HG03135 (cell line): Measurements from ENCODE around the gene DACH1.

ENCODE experiments used
- ATAC-seq: cut with Tn5 transposase; IDR thresholded peaks from one replicate; pipeline ENCODE4 v1.9.1; 2021; ENCODE audit warnings: mild to moderate bottlenecking, moderate library complexity; ENCODE audit not compliant: unreplicated experiment

DACH1 gene

DNA sequence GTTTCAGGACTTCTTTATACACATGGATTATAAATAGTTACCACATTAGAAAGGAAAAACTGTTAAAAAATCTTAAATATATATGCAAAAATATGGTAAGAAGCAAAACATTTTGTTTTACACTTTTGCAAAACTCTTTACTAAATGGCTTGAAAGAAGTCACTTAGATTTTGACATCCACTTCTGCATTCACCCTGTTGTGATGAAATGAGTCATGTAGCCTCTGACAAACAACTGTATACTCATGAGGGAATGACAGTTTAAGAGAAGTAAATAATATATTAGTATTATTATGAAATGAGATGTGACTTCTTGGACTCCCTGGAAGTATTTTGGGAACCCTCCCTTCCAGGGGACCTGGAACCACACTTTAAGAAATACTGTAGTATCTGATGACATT, 275.6 kb downstream of the DACH1 start:
- no peak for ATAC-seq

DNA sequence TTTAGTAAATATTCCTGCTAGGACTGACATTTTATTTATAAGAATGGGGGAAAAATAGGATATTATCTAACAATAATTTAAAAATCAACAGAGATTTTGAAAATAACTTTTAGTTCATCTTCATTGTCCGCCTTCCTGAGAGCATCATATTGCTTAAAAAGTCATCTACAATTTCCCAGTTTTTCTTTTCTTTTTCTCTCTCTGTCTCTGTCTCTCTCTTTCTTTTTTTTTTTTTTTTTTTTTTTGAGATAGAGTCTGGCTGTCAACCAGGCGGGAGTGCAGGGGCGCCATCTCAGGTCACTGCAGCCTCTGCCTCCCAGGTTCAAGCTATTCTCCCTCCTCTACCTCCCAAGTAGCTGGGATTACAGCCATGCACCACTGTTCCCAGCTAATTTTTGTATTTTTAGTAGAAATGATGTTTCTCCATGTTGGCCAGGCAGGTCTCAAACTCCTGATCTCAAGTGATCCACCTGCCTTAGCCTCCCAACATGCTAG, 276.3 kb downstream of the DACH1 start:
- no peak for ATAC-seq

DNA sequence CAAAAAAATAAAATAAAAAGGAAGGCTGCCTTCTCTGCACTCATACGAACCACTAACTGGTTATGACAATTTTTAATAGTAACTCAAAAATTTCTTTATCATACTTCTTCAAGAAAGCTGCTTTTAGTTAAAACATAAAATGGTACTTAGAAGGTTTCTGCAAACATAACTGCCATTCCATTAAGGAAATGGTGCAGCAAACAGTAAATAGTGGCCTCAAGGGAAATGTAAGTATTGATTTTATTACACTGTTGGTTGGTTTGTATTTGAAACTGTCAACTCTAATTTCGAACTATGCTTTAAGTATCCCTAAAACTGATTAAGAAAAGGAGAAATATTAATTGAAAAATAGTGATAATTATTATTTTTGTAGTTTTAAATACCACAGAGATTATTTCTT, 278.0 kb downstream of the DACH1 start:
- ATAC-seq, result no peak

DNA sequence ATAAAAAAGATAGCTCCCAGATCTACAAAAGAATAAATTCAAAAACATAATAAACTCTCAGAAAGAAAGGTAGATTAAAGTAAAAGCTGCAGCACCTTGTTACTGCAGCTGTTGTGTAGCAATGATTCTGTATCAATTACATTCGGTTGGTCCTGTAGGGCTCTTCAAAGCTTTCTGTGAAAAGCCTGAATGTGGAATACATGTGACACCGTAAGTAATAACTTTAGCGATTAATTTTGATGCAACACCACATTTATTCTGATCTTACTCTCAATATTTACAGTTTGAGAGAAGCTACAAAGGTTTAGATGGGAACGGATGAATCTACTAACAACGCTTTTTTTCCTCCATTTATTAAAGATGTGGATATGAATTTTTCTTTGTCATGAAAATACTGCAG, 279.2 kb downstream of the DACH1 start:
- ATAC-seq, result no peak

DNA sequence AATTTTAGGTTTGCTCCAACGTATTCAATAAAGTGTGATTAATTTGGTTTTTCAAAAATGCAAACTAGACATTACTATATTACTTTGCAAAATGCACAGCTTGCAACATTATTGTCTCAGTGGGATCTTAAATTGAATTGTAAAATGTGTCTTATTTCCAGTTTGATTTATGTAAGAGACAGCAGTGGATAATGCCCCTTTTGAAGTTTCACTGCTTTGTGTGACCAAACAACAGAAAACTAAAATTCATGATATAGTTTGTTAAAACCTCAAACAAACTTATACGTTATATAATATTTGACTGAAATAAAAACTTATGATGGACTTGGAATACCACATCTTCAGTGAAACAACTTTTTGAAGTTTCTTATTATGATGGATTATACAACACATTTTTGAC, 279.8 kb downstream of the DACH1 start:
- no peak for ATAC-seq

DNA sequence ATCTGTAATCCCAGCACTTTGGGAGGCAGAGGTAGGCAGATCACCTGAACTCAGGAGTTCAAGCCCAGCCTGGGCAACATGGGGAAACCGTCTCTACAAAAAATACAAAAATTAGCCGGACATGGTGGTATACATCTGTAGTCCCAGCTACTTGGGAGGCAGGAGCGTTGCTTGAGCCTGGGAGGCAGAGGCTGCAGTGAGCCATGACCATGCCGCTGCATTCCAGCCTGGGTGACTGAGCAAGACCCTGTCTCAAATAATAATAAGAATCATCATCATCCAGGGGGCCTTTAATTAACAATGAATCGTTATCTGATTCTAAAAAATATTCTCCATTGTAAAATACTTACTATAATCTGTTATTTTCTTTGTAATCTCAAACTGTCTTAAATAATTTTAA, 283.4 kb downstream of the DACH1 start:
- ATAC-seq, result no peak

DNA sequence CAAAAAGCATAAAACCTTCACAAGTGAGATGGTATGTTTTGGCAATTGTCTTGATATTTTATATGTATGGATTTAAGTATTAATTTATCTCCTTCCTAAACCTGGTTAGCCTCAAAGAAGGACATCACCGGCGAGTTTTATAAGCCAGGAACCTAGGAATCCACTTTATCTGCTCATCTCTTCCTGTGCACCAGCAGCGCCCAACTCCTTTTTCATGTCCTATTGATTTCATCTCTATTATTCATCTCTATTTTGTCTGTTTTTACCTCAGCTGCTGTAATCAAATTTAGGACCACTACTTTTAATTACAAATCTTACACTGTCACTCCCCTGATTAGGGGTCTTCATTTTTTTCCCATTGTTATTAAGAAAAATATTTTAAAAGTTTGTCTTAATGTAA, 286.4 kb downstream of the DACH1 start:
- no peak for ATAC-seq

DNA sequence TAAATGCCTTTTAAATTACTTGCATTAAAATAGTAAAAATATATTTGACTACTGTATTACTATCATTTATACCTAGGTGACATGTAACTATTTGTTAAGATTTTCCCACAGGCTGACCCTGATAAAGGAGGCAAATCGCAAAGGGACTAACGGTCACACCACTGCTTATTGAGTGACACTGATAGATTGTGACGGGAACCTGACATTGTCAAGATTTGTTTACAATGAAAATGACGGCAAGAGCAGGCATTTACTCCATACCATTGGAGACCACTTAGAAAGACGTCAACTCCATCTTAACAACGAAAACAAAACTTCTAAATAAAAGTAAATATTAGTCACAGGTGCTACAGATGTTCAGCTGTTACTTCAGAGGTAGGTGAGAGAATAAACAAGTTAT, 289.0 kb downstream of the DACH1 start:
- ATAC-seq, result no peak

DNA sequence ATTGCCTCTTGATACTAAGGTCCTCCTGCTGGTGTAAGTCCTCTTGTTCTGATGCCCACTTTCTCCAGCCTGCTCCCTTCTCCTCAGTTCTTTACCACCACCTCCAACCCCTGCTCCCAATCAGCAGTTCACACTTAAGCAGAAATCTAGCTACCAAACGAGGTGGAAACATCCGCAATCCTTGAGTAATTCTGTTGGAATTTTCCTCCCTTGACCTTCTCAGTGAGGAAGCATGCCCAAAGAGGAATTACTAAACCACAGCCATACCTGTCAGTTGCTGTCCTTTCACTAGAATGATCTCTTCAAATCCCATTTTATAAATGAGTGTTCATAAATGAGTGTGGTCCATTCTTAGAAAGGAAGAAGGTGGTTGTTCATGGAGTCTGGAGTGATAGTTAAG, 289.9 kb downstream of the DACH1 start:
- no peak for ATAC-seq

DNA sequence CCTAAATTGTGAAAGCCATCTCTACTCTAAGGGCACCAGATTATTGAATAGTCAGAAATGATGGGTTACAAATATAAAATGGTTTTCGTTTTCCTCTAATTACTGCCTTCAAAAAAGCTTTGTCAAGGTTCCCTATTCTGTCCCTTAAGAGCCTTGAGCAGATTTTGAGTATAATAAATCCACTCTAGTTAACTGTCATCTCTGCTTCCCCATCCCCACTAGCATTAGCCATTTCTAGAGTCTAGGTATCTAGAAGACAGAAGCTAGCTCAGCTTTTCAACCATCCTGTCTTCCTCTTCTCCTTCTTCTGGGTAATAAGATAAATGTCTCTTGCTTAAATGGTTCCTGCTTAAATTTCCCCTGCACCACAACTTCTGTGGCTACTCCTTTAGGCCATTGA, 290.4 kb downstream of the DACH1 start:
- no peak for ATAC-seq

DNA sequence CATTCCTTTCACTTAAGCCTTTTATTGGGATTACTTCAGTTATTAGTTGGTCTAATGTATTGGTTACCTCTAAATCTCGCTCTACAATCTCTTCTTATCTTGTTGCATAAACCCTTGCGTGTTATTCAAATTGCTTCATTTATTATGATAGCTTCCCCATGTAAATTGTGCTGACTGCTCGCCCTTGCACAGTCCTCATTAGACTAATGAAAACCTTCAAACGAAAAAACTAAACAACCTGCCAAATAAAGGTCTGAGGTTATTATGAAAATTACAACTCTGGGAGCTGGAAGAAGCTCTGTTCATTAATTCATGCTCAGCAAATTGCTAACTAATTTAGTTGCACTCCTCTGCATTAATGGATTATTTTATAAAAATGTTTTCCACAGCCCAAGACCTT, 320.1 kb downstream of the DACH1 start:
- no peak for ATAC-seq

DNA sequence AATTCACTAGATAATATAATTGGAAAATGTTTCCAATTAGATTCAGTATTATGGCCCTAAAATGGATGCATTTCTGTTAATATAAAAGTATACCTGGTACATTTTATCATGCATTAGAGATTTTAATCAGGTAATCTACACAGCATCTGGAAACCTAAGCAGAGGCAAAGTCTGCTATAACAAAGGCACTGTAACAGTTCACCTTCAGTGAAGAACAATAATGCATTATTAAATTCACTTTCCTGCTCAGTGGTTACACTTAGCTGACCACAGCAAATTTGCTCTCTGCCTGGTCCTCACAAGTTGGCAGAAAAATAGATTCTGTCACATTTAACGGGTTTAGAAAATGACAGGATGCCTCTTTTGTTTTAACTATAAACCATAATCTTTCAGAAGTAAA, 326.9 kb downstream of the DACH1 start:
- no peak for ATAC-seq

DNA sequence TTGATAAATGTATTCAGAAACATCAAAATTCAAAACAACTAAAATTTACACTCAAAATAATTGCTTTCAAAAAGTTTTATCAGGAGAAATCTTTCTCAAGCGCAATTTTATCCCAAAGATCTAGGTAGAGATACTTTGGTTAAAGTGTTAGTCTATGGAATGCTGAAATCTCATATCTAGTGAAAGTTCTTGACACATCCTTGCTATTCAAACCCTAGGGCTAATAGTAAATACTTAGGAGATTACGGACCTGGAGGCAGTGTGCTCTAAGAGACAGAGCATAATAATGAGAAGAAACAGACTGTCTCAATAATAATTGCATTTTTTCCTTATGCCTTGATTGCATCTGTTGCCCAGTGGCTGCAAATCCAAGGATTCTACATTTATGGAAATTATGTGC, 330.8 kb downstream of the DACH1 start:
- no peak for ATAC-seq

DNA sequence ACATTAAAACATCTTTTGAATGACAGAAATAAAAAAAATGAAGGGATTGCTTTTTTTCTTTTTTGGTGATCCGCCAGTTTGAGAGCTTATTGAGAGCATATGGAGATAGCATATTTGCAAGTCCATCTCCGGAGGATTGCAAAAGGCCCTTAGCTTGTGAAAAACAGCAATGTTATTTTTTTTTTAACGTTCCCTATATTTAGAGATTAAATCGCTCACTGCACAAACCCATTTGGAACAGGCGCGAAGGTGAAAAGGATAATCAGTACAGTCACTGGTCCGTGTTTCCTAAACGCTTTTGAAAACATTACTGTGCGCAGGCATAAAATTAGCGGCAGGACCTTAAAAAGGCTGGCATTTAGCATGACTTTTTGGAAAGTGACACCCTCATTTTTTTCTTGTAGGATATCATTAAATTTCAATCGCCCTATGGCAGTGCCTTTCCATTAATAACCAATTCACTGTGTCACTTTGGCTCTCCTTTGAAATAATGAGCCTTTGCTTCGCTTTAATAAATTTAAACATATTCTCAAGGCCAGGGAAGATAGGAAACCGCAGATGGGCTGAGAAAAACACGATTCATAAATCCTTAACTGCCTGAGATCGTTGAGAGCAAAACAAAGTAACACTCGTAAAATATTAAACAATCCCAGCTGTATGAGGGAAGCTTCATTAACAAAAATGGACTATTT, 342.2 kb downstream of the DACH1 start:
- no peak for ATAC-seq

DNA sequence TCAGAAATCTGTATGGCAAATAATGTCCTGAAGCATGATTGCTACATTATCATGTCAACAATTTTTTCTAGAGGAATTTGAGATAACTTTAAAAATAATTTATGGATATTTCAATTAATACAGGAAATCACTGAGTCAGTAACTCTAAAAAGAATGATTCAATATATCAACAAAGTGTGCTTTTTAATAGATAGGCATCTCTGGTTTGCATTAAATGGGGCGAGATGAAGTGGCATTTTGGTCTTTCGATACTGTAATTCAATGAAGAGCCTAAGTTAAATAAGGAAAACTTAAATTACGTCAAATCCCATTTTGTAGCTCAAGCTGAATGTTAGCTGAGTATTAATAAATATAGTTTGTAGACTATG, 342.8 kb downstream of the DACH1 start:
- no peak for ATAC-seq

DNA sequence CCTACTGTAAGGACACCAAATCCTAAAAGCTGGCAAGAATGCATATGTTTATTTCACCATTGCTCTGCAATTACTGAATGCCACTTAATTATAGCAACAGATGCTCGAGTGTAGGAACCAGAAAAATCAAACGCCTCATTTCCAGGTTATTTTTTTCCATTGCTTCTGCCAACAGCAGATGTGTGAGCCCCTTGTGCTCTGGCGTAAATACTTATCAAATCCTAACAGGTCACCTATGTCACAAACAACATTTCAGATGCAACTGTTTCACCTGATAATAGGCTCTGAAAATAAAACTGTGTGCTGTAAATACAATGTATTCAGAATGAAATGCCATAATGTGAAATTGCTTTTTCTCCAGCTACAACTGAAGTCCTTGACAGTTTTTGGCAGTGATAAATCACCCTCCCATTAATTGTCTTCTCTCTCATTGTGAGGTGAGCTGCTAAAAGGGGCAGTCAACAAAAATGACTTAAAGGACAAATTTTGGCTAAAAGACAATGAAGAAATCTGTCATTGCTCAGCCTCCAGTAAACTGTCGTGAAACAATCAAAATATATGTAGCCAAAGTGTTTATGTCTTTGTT, 344.0 kb downstream of the DACH1 start:
- ATAC-seq, result no peak

DNA sequence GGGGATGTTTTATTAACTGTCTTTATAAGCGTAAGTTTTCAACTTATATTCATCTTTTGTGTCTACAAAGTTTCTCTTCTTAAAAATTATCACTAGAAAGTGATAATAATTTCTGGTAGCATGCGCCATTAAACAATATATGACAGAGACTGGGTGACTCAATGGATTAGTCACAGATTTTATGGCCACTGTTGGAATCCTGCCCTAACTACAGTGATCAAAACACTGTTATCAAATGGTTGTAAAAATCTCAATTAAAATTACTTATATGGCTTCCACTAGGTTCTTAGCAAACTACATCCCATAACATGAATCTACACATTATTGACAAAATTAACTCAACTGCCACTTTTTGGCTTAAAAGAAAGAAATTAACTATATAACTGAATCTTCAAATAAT, 350.0 kb downstream of the DACH1 start:
- ATAC-seq, result no peak

DNA sequence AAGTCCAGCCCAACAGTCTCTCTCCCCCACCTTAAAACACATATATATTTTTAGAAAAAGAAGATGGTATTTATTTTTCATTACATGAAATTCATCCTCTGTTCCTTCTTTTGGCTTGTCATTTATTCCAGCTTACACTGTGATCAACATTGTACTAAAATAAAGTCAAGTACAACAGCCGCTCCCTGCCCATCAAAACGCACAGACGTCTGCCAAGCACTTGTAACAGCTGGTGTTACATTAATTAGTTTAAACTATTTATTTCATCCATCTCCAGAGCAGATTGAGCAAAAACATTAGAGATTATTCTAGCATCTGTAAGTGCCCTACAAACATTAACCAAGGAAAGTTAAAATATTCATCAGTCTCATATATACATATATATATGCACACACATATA, 350.5 kb downstream of the DACH1 start:
- ATAC-seq, result no peak

DNA sequence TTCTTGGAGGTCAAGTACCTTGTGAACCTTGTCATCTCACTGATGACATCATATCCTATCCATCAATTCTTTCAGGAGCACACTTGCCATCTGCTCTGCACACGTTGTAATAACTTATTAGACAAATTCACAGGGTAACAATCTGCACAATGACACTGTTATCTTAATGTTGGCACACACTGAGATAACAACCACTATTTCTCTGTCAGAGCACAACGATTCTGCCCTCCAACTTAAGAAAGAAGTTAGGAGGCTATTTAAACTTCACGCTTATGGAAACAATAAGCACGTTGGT, 351.3 kb downstream of the DACH1 start:
- no peak for ATAC-seq

DNA sequence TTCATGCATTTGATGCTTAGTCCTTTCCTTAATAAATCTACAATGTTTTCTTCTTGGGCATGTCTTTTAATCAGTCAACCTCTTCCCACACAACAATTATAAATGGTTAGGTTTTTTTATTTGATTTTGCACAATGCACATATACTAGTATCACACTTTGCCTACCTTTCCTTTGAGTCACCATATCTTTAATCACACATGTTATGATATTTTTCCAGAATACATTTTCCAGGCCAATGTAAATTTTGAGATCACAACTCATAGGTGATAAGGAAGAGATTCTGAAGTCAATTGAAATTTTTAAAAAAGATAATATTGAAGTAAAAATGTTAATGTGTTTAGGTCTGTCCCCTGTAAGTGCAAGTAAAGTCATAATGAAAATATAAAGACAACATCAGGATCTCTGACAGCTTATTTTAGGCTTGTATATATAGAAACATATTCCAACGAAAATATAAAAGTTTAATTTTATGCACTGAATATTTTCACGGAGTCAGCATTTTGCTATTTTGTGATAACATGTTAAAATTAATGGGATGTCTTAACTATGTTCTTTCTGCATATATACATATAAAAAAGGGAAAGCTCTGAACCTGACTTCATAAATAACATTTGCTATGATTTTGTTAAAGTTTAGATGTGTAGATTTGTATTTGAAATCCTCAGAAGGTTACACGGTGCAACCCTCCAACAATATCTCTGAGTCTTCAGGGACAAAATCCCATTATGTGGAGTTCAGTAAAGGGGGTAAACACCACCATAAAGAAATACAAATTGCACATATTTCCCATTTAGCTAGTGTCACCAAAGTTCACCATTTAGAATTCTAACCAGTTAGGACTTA, 351.9 kb downstream of the DACH1 start:
- no peak for ATAC-seq

DNA sequence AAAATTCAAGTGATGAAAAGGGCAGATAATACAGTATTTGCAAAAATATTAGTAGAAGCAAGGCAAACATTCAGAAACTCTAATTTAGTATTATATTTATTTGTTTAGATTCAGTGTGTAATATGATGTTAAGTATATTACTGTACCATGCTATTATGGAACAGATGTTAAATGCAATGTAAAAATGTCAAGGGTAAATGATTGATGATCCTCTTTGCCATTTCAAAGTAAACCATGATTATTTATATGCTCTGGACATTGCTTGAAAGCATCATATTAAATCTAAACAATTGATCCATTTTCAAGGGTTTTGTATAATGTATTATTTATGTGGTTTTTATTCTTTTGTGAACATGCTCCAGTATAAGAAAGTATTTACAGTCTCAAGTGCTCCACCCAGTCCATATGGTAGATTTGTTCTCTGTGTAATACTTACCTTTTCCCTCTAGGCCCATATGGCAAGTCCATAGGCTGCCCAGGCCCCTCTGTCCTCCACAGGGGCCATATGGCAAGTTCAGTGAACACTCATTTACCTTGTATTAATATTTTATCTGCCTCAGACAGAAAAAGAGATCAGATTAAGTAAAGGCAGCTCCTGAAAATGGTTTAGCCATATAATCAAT, 353.5 kb downstream of the DACH1 start:
- no peak for ATAC-seq

DNA sequence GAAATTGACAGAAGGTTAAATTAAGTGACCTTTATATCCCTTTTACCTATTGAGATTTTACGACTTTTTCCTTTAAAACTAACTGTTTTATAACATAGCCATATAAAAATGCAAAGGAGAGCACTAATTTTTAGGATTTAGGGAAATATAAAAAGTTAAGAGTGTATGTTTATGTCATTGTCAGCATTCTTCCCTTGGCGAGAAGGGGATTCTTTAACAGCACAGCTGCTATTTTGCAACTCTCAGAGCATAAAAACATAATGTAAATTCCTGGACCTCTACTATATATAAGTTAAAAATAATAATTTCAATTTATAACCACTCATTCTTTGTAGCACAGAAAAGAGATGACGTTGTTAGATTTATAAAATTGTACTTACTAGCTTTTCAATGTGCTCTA, 363.2 kb downstream of the DACH1 start:
- ATAC-seq, result no peak
